ENCODE measurements around the gene APOF.

APOF gene

GRCh38 chr12:56398324-56398723, 35.7 kb upstream of the APOF start:
- TF ChIP-seq CTCF (IDR thresholded peaks at IDR 0.05; ENCODE audit: insufficient read depth, low read depth, low read length, missing control alignments), result no peak
- no peak for DNase-seq (ENCODE audit: low read depth)
- H3K4me3 ChIP-seq (ENCODE audit: low read depth, low read length), result no peak overlapping the region

GRCh38 chr12:56392331-56392730, 29.7 kb upstream of the APOF start:
- H3K4me3 ChIP-seq (ENCODE audit: low read depth, low read length), result no peak overlapping the region
- TF ChIP-seq CTCF (IDR thresholded peaks at IDR 0.05; ENCODE audit: insufficient read depth, low read depth, low read length, missing control alignments), result no peak
- DNase-seq (ENCODE audit: low read depth), result no peak

GRCh38 chr12:56391721-56392120, 29.1 kb upstream of the APOF start:
- TF ChIP-seq CTCF (IDR thresholded peaks at IDR 0.05; ENCODE audit: insufficient read depth, low read depth, low read length, missing control alignments), result no peak
- no peak for DNase-seq (ENCODE audit: low read depth)
- no peak overlapping the region for H3K4me3 ChIP-seq (ENCODE audit: low read depth, low read length)

GRCh38 chr12:56389412-56389811, 26.8 kb upstream of the APOF start:
- H3K4me3 ChIP-seq (ENCODE audit: low read depth, low read length), result no peak overlapping the region
- no peak for DNase-seq (ENCODE audit: low read depth)
- no peak for TF ChIP-seq CTCF (IDR thresholded peaks at IDR 0.05; ENCODE audit: insufficient read depth, low read depth, low read length, missing control alignments)

GRCh38 chr12:56387152-56387736, 24.6 kb upstream of the APOF start:
- H3K4me3 ChIP-seq (ENCODE audit: low read depth, low read length), result no peak overlapping the region
- no peak for TF ChIP-seq CTCF (IDR thresholded peaks at IDR 0.05; ENCODE audit: insufficient read depth, low read depth, low read length, missing control alignments)
- DNase-seq (ENCODE audit: low read depth), result no peak

- no peak overlapping the region for H3K4me3 ChIP-seq (ENCODE audit: low read depth, low read length)
- no peak for DNase-seq (ENCODE audit: low read depth)
- no peak for TF ChIP-seq CTCF (IDR thresholded peaks at IDR 0.05; ENCODE audit: insufficient read depth, low read depth, low read length, missing control alignments)
These were observed 23.2 kb upstream of the APOF start for GRCh38 chr12:56385873-56386272.

GRCh38 chr12:56382611-56383010, 20.0 kb upstream of the APOF start:
- DNase-seq (ENCODE audit: low read depth), result no peak
- H3K4me3 ChIP-seq (ENCODE audit: low read depth, low read length), result no peak overlapping the region
- TF ChIP-seq CTCF (IDR thresholded peaks at IDR 0.05; ENCODE audit: insufficient read depth, low read depth, low read length, missing control alignments), result no peak

Data from GM12865 (cell line).